H9 (cell line): ENCODE results near the gene YEATS2. TPM values are rescaled to one million over a fixed set of nuclear protein-coding genes. Genes with fewer than 3 reads are reported as not detected.

Experiments
- DNase-seq: peaks from one replicate; pipeline ENCODE4 v3.0.0-alpha.2; 2017
- H2AFZ ChIP-seq: one replicate; pipeline ENCODE4 v1.6.1; 2013; ENCODE audit warnings: mild to moderate bottlenecking, low read length, control low read depth, moderate library complexity
- H2AK5ac ChIP-seq: 2 replicates; pipeline ENCODE4 v1.6.1; 2013; ENCODE audit warnings: low read length, control low read depth, mixed read lengths; ENCODE audit not compliant: insufficient read length
- H2BK120ac ChIP-seq: one replicate; pipeline ENCODE4 v1.6.1; 2013; ENCODE audit warnings: low read depth, mild to moderate bottlenecking, low read length, control low read depth, inconsistent platforms; ENCODE audit not compliant: poor library complexity, severe bottlenecking
- H2BK12ac ChIP-seq: 2 replicates; pipeline ENCODE4 v1.6.1; 2013; ENCODE audit warnings: low read length, control low read depth, mixed read lengths, low read depth; ENCODE audit not compliant: insufficient read length
- H2BK15ac ChIP-seq: 2 replicates; pipeline ENCODE4 v1.6.1; 2013; ENCODE audit warnings: low read depth, low read length, control low read depth
- H2BK20ac ChIP-seq: one replicate; pipeline ENCODE4 v1.6.1; 2013; ENCODE audit warnings: low read depth, mild to moderate bottlenecking, low read length, control low read depth, inconsistent platforms; ENCODE audit not compliant: poor library complexity, severe bottlenecking
- H2BK5ac ChIP-seq: 2 replicates; pipeline ENCODE4 v1.6.1; 2013; ENCODE audit warnings: low read length, control low read depth, mixed read lengths; ENCODE audit not compliant: insufficient read length
- H3K14ac ChIP-seq: 2 replicates; pipeline ENCODE4 v1.6.1; 2013; ENCODE audit warnings: low read length, control low read depth; ENCODE audit not compliant: insufficient read depth
- H3K18ac ChIP-seq: 2 replicates; pipeline ENCODE4 v1.6.1; 2013; ENCODE audit warnings: low read depth, mild to moderate bottlenecking, mixed read lengths, low read length, control low read depth; ENCODE audit not compliant: insufficient read length
- H3K23ac ChIP-seq: 2 replicates; pipeline ENCODE4 v1.6.1; 2013; ENCODE audit warnings: low read length, control low read depth, mixed read lengths, low read depth; ENCODE audit not compliant: insufficient read length
- H3K23me2 ChIP-seq: 2 replicates; pipeline ENCODE4 v1.6.1; 2013; ENCODE audit warnings: low read depth, mild to moderate bottlenecking, mixed read lengths, low read length, control low read depth; ENCODE audit not compliant: insufficient read length, poor library complexity, severe bottlenecking
- H3K27ac ChIP-seq: 2 replicates; pipeline ENCODE4 v1.5.1; 2013; ENCODE audit warnings: low read length, control low read depth, mixed read lengths, low read depth; ENCODE audit not compliant: insufficient read length
- H3K27me3 ChIP-seq: 2 replicates; pipeline ENCODE4 v1.6.1; 2013; ENCODE audit warnings: low read length, control low read depth, inconsistent platforms; ENCODE audit not compliant: insufficient read depth
- H3K4ac ChIP-seq: 2 replicates; pipeline ENCODE4 v1.6.1; 2013; ENCODE audit warnings: low read depth, mild to moderate bottlenecking, control low read depth, inconsistent platforms, low read length, moderate library complexity
- H3K4me1 ChIP-seq: 2 replicates; pipeline ENCODE4 v1.6.1; 2013; ENCODE audit warnings: low read length, control low read depth, inconsistent platforms; ENCODE audit not compliant: insufficient read depth
- H3K4me2 ChIP-seq: 2 replicates; pipeline ENCODE4 v1.6.1; 2013; ENCODE audit warnings: low read length, control low read depth, mixed read lengths; ENCODE audit not compliant: insufficient read length, insufficient read depth
- H3K56ac ChIP-seq: 2 replicates; pipeline ENCODE4 v1.6.1; 2013; ENCODE audit warnings: low read depth, mild to moderate bottlenecking, mixed read lengths, low read length, control low read depth; ENCODE audit not compliant: insufficient read length
- H3K79me1 ChIP-seq: 2 replicates; pipeline ENCODE4 v1.6.1; 2013; ENCODE audit warnings: low read depth, mild to moderate bottlenecking, moderate library complexity, low read length, control low read depth, inconsistent platforms; ENCODE audit not compliant: insufficient read depth, poor library complexity, severe bottlenecking
- H3K79me2 ChIP-seq: 2 replicates; pipeline ENCODE4 v1.6.1; 2013; ENCODE audit warnings: low read length, control low read depth, inconsistent platforms; ENCODE audit not compliant: insufficient read depth
- H3K9ac ChIP-seq: 2 replicates; pipeline ENCODE4 v1.6.1; 2013; ENCODE audit warnings: low read length, control low read depth, mixed read lengths; ENCODE audit not compliant: insufficient read length; ENCODE audit errors: extremely low read depth
- H3K9me3 ChIP-seq: one replicate; pipeline ENCODE4 v1.6.1; 2013; ENCODE audit warnings: low read depth, low read length, inconsistent platforms; ENCODE audit not compliant: control insufficient read depth
- H3T11ph ChIP-seq: one replicate; pipeline ENCODE4 v1.6.1; 2013; ENCODE audit warnings: mild to moderate bottlenecking, low read length, control low read depth, inconsistent platforms
- H4K20me1 ChIP-seq: one replicate; pipeline ENCODE4 v1.6.1; 2013; ENCODE audit not compliant: control insufficient read depth, insufficient read length, insufficient read depth
- H4K5ac ChIP-seq: 2 replicates; pipeline ENCODE4 v1.6.1; 2013; ENCODE audit warnings: low read depth, mild to moderate bottlenecking, mixed read lengths, low read length, control low read depth; ENCODE audit not compliant: insufficient read length
- H4K8ac ChIP-seq: replicated peaks from 2 replicates; pipeline ENCODE4 v1.6.1; 2013; ENCODE audit warnings: low read length, control low read depth, mixed read lengths, low read depth; ENCODE audit not compliant: insufficient read length
- H4K91ac ChIP-seq: 2 replicates; pipeline ENCODE4 v1.6.1; 2013; ENCODE audit warnings: low read depth, mild to moderate bottlenecking, moderate library complexity, mixed read lengths, low read length, control low read depth; ENCODE audit not compliant: insufficient read length
- H3K27ac Mint-ChIP-seq, 3 experiments: 2 replicates in 2 of 3; 3 replicates in 1 of 3; pipeline ENCODE4 v1.8.0; 2020 to 2021; ENCODE audit warnings: mixed read lengths in 3 of 3, mild to moderate bottlenecking in 1 of 3, moderate library complexity in 1 of 3
- H3K27me3 Mint-ChIP-seq: 2 replicates; pipeline ENCODE4 v1.8.0; 2021; ENCODE audit warnings: low read depth, mild to moderate bottlenecking, moderate library complexity, mixed read lengths
- H3K36me3 Mint-ChIP-seq, 3 experiments: 2 replicates in 2 of 3; 3 replicates in 1 of 3; pipeline ENCODE4 v1.8.0; 2020 to 2021; ENCODE audit warnings: low read depth in 3 of 3, mixed read lengths in 3 of 3; ENCODE audit not compliant: insufficient read depth in 1 of 3
- H3K4me1 Mint-ChIP-seq, 2 experiments: 2 replicates each; pipeline ENCODE4 v1.8.0; 2020; ENCODE audit warnings: mixed read lengths in 2 of 2
- H3K4me3 Mint-ChIP-seq, 2 experiments: 2 replicates in 1 of 2; 3 replicates in 1 of 2; pipeline ENCODE4 v1.8.0; 2020 to 2021; ENCODE audit warnings: mild to moderate bottlenecking in 2 of 2, mixed read lengths in 2 of 2, moderate library complexity in 1 of 2
- H3K9me3 Mint-ChIP-seq, 2 experiments: 2 replicates in 1 of 2; 3 replicates in 1 of 2; pipeline ENCODE4 v1.8.0; 2020; ENCODE audit warnings: mild to moderate bottlenecking in 2 of 2, mixed read lengths in 2 of 2, moderate library complexity in 1 of 2
- CTCF ChIP-seq: fragments of 200-600 bp; sonication (generic); conservative IDR thresholded peaks from 3 replicates; pipeline ENCODE4 v1.8.0; 2021; ENCODE audit warnings: antibody characterized with exemption, mild to moderate bottlenecking
- WGBS: extraction: QIAGEN DNeasy Blood & Tissue Kit; methylation state at CpG from one replicate; pipeline ENCODE4 v1.1.7; 2013; ENCODE audit warnings: missing lambda C conversion rate, low lambda C conversion rate, mixed read lengths; ENCODE audit not compliant: insufficient read length; ENCODE audit errors: extremely low coverage; 5-methylcytosine and 5-hydroxymethylcytosine counted together
- total RNA-seq: library from RNA; stranded (reverse); gene quantifications from 2 replicates; pipeline ENCODE4 v1.2.1, GENCODE V29; 2021

YEATS2 gene
- total RNA-seq, 1 experiment from 2014 or later: 40.3 TPM

GRCh38 chr3:183766745-183767606, 69.4 kb downstream of the YEATS2 start:
- no peak overlapping the region for H3K27ac ChIP-seq
- H3K27me3 ChIP-seq: no peaks in the 10 kb centered on the region
- no peak overlapping the region for H3K23ac ChIP-seq
- Mint-ChIP-seq H3K4me3 (no peak overlapping the region), H3K36me3 (peaks cover 17 to 54% (median 42%) of the 10 kb centered on the region in 3 experiments; a peak in 6 of 7 replicates), H3K9me3 (no peaks in the 10 kb centered on the region), H3K27me3 (no peaks in the 10 kb centered on the region), H3K27ac (peak overlapping the region in 2 of 3 experiments; percentile 44 to 82; a peak in 1 of 7 replicates), H3K4me1 (no peaks in the 10 kb centered on the region)
- no peaks in the 10 kb centered on the region for H3K23me2 ChIP-seq
- no peak overlapping the region for H3K56ac ChIP-seq
- TF ChIP-seq CTCF: peak; percentile 84
- no peak overlapping the region for H3K9ac ChIP-seq
- no peak overlapping the region for H4K91ac ChIP-seq
- no peak overlapping the region for H3K18ac ChIP-seq
- H3T11ph ChIP-seq: no peak overlapping the region
- H3K14ac ChIP-seq: no peak overlapping the region
- H2BK20ac ChIP-seq: no peak overlapping the region
- H3K79me1 ChIP-seq: no peaks in the 10 kb centered on the region
- no CpG with 5 or more reads among the region's 9 CpGs for WGBS
- no peak overlapping the region for H4K8ac ChIP-seq
- H3K4me1 ChIP-seq: no peaks in the 10 kb centered on the region
- H4K5ac ChIP-seq: no peak overlapping the region
- no peaks in the 10 kb centered on the region for H3K79me2 ChIP-seq
- peak; percentile 78 for DNase-seq
- no peaks in the 10 kb centered on the region for H4K20me1 ChIP-seq
- H2BK5ac ChIP-seq: no peak overlapping the region
- no peak overlapping the region for H2AFZ ChIP-seq
- no peak overlapping the region for H2AK5ac ChIP-seq
- H3K9me3 ChIP-seq: no peaks in the 10 kb centered on the region
- no peak overlapping the region for H3K4ac ChIP-seq
- H2BK15ac ChIP-seq: no peak overlapping the region
- no peak overlapping the region for H3K4me2 ChIP-seq
- no peak overlapping the region for H2BK120ac ChIP-seq
- H2BK12ac ChIP-seq: no peak overlapping the region
